ENCODE results near the gene ACRV1. TPM values are rescaled to one million over a fixed set of nuclear protein-coding genes. Genes with fewer than 3 reads are reported as not detected.
"Not testable (repeated sequence)": the region's sequence is repeated elsewhere in the genome, so short reads cannot be mapped to it uniquely, and the experiment has no call there.

ACRV1 gene
- under 1 TPM; 0.17 to 0.79 TPM for total RNA-seq
- polyA plus RNA-seq (ENCODE audit: insufficient read length in 2 of 2), result 1 to 10 TPM; 3.8 TPM
- long read RNA-seq, donor 1, result 0 reads
- long read RNA-seq, donor 2, result 0 reads
- long read RNA-seq, donor 3, result 0 reads
- long read RNA-seq, donor 4, result 0 reads

- H3K27ac ChIP-seq (ENCODE audit: low read depth, low read length), result no peak within 1 kb of the TSS
- DNase-seq (ENCODE audit: low read depth in 4 of 6, low spot score in 6 of 6), result no peak
Measured at GRCh38 chr11:125680747-125681146, at the start of gene ACRV1. ACRV1 (minus strand) TSS chr11:125680847; CDS start chr11:125680780, 67 bp downstream.

GRCh38 chr11:125728969-125729368 is 48.3 kb upstream of the ACRV1 start:
- no peaks in the 10 kb centered on the region for H3K4me1 ChIP-seq (ENCODE audit: control insufficient read depth, insufficient read depth, low read length)
- no peaks in the 10 kb centered on the region for H3K36me3 ChIP-seq (ENCODE audit: control insufficient read depth, insufficient read depth, low read length)
- no peak overlapping the region for H3K4me3 ChIP-seq (ENCODE audit: low read depth, low read length)
- no peaks in the 10 kb centered on the region for H3K9me3 ChIP-seq (ENCODE audit: control insufficient read depth, insufficient read depth, low read length)
- WGBS (ENCODE audit: insufficient coverage), result 65% methylated on average over 2 of the region's 3 CpGs
- H3K27me3 ChIP-seq (ENCODE audit: control insufficient read depth, insufficient read depth, low read length), result no peaks in the 10 kb centered on the region
- H3K27ac ChIP-seq (ENCODE audit: low read depth, low read length), result no peak overlapping the region
- DNase-seq (ENCODE audit: low read depth in 4 of 6, low spot score in 6 of 6), result no peak

More at GRCh38 chr11:125680747-125681146, at the start of gene ACRV1:
- Histone ChIP-seq H3K36me3 (ENCODE audit: control insufficient read depth, insufficient read depth, low read length) (no peaks in the 10 kb centered on the region), H3K4me1 (ENCODE audit: control insufficient read depth, insufficient read depth, low read length) (no peaks in the 10 kb centered on the region), H3K4me3 (ENCODE audit: low read depth, low read length) (no peak within 1 kb of the TSS), H3K27me3 (ENCODE audit: control insufficient read depth, insufficient read depth, low read length) (no peaks in the 10 kb centered on the region), H3K9me3 (ENCODE audit: control insufficient read depth, insufficient read depth, low read length) (no peaks in the 10 kb centered on the region)
- 100% methylated on average over 1 of the region's 1 CpG for WGBS (ENCODE audit: insufficient coverage)

- Histone ChIP-seq H3K27ac (ENCODE audit: low read depth, low read length) (no peak overlapping the region), H3K27me3 (ENCODE audit: control insufficient read depth, insufficient read depth, low read length) (no peaks in the 10 kb centered on the region), H3K9me3 (ENCODE audit: control insufficient read depth, insufficient read depth, low read length) (no peaks in the 10 kb centered on the region), H3K36me3 (ENCODE audit: control insufficient read depth, insufficient read depth, low read length) (no peaks in the 10 kb centered on the region), H3K4me1 (ENCODE audit: control insufficient read depth, insufficient read depth, low read length) (no peaks in the 10 kb centered on the region), H3K4me3 (ENCODE audit: low read depth, low read length) (no peak overlapping the region)
- peak in 1 of 6 donors; percentile 4 for DNase-seq (ENCODE audit: low read depth in 4 of 6, low spot score in 6 of 6)
- no CpG with 5 or more reads among the region's 1 CpG for WGBS (ENCODE audit: insufficient coverage)
Measured at GRCh38 chr11:125724125-125724524, 43.5 kb upstream of the ACRV1 start.

GRCh38 chr11:125720781-125721180 is 40.1 kb upstream of the ACRV1 start:
- H3K27ac ChIP-seq (ENCODE audit: low read depth, low read length), result no peak overlapping the region
- no peaks in the 10 kb centered on the region for H3K27me3 ChIP-seq (ENCODE audit: control insufficient read depth, insufficient read depth, low read length)
- no peaks in the 10 kb centered on the region for H3K4me1 ChIP-seq (ENCODE audit: control insufficient read depth, insufficient read depth, low read length)
- H3K4me3 ChIP-seq (ENCODE audit: low read depth, low read length), result no peak overlapping the region
- peaks cover 2% of the 10 kb centered on the region for H3K9me3 ChIP-seq (ENCODE audit: control insufficient read depth, insufficient read depth, low read length)
- no peaks in the 10 kb centered on the region for H3K36me3 ChIP-seq (ENCODE audit: control insufficient read depth, insufficient read depth, low read length)
- no peak for DNase-seq (ENCODE audit: low read depth in 4 of 6, low spot score in 6 of 6)
- 97% methylated on average over 6 of the region's 6 CpGs for whole genome bisulfite sequencing (ENCODE audit: insufficient coverage)

GRCh38 chr11:125704686-125705085 is 24.0 kb upstream of the ACRV1 start:
- WGBS (ENCODE audit: insufficient coverage), result 98% methylated on average over 12 of the region's 24 CpGs
- not testable (repeated sequence) for H3K4me3 ChIP-seq (ENCODE audit: low read depth, low read length); H3K4me1 ChIP-seq (ENCODE audit: control insufficient read depth, insufficient read depth, low read length); H3K27me3 ChIP-seq (ENCODE audit: control insufficient read depth, insufficient read depth, low read length); H3K27ac ChIP-seq (ENCODE audit: low read depth, low read length); H3K9me3 ChIP-seq (ENCODE audit: control insufficient read depth, insufficient read depth, low read length); H3K36me3 ChIP-seq (ENCODE audit: control insufficient read depth, insufficient read depth, low read length); DNase-seq (ENCODE audit: low read depth in 4 of 6, low spot score in 6 of 6)

- no peaks in the 10 kb centered on the region for H3K4me1 ChIP-seq (ENCODE audit: control insufficient read depth, insufficient read depth, low read length)
- H3K36me3 ChIP-seq (ENCODE audit: control insufficient read depth, insufficient read depth, low read length), result no peaks in the 10 kb centered on the region
- no peak overlapping the region for H3K27ac ChIP-seq (ENCODE audit: low read depth, low read length)
- H3K27me3 ChIP-seq (ENCODE audit: control insufficient read depth, insufficient read depth, low read length), result no peaks in the 10 kb centered on the region
- no peaks in the 10 kb centered on the region for H3K9me3 ChIP-seq (ENCODE audit: control insufficient read depth, insufficient read depth, low read length)
- no peak for DNase-seq (ENCODE audit: low read depth in 4 of 6, low spot score in 6 of 6)
- WGBS (ENCODE audit: insufficient coverage), result 32% methylated on average over 6 of the region's 6 CpGs
- H3K4me3 ChIP-seq (ENCODE audit: low read depth, low read length), result no peak overlapping the region
Measured at GRCh38 chr11:125701858-125702621, 21.4 kb upstream of the ACRV1 start.

GRCh38 chr11:125701018-125701610 is 20.5 kb upstream of the ACRV1 start:
- DNase-seq (ENCODE audit: low read depth in 4 of 6, low spot score in 6 of 6), result peak in 1 of 6 donors; percentile 77
- WGBS (ENCODE audit: insufficient coverage), result no CpG with 5 or more reads among the region's 6 CpGs
- Histone ChIP-seq H3K9me3 (ENCODE audit: control insufficient read depth, insufficient read depth, low read length) (no peaks in the 10 kb centered on the region), H3K36me3 (ENCODE audit: control insufficient read depth, insufficient read depth, low read length) (no peaks in the 10 kb centered on the region), H3K4me1 (ENCODE audit: control insufficient read depth, insufficient read depth, low read length) (no peaks in the 10 kb centered on the region), H3K27me3 (ENCODE audit: control insufficient read depth, insufficient read depth, low read length) (no peaks in the 10 kb centered on the region), H3K4me3 (ENCODE audit: low read depth, low read length) (no peak overlapping the region), H3K27ac (ENCODE audit: low read depth, low read length) (no peak overlapping the region)

- DNase-seq (ENCODE audit: low read depth in 4 of 6, low spot score in 6 of 6), result no peak
- no CpG with 5 or more reads among the region's 2 CpGs for WGBS (ENCODE audit: insufficient coverage)
- Histone ChIP-seq H3K4me3 (ENCODE audit: low read depth, low read length) (no peak overlapping the region), H3K27ac (ENCODE audit: low read depth, low read length) (no peak overlapping the region), H3K27me3 (ENCODE audit: control insufficient read depth, insufficient read depth, low read length) (no peaks in the 10 kb centered on the region), H3K9me3 (ENCODE audit: control insufficient read depth, insufficient read depth, low read length) (no peaks in the 10 kb centered on the region), H3K36me3 (ENCODE audit: control insufficient read depth, insufficient read depth, low read length) (no peaks in the 10 kb centered on the region), H3K4me1 (ENCODE audit: control insufficient read depth, insufficient read depth, low read length) (no peaks in the 10 kb centered on the region)
Measured at GRCh38 chr11:125694951-125695350, 14.3 kb upstream of the ACRV1 start.

GRCh38 chr11:125692887-125693286 is 12.2 kb upstream of the ACRV1 start:
- WGBS (ENCODE audit: insufficient coverage), result 86% methylated on average over 4 of the region's 5 CpGs
- no peak overlapping the region for H3K4me3 ChIP-seq (ENCODE audit: low read depth, low read length)
- H3K27me3 ChIP-seq (ENCODE audit: control insufficient read depth, insufficient read depth, low read length), result no peaks in the 10 kb centered on the region
- no peaks in the 10 kb centered on the region for H3K9me3 ChIP-seq (ENCODE audit: control insufficient read depth, insufficient read depth, low read length)
- H3K4me1 ChIP-seq (ENCODE audit: control insufficient read depth, insufficient read depth, low read length), result peaks cover 3% of the 10 kb centered on the region
- no peak for DNase-seq (ENCODE audit: low read depth in 4 of 6, low spot score in 6 of 6)
- H3K36me3 ChIP-seq (ENCODE audit: control insufficient read depth, insufficient read depth, low read length), result no peaks in the 10 kb centered on the region
- no peak overlapping the region for H3K27ac ChIP-seq (ENCODE audit: low read depth, low read length)

GRCh38 chr11:125690006-125690405 is 9.4 kb upstream of the ACRV1 start:
- 100% methylated on average over 1 of the region's 2 CpGs for WGBS (ENCODE audit: insufficient coverage)

More at GRCh38 chr11:125690006-125690405, 9.4 kb upstream of the ACRV1 start:
- Histone ChIP-seq H3K4me1 (ENCODE audit: control insufficient read depth, insufficient read depth, low read length) (peaks cover 3% of the 10 kb centered on the region), H3K27me3 (ENCODE audit: control insufficient read depth, insufficient read depth, low read length) (no peaks in the 10 kb centered on the region), H3K27ac (ENCODE audit: low read depth, low read length) (no peak overlapping the region), H3K4me3 (ENCODE audit: low read depth, low read length) (no peak overlapping the region), H3K36me3 (ENCODE audit: control insufficient read depth, insufficient read depth, low read length) (no peaks in the 10 kb centered on the region), H3K9me3 (ENCODE audit: control insufficient read depth, insufficient read depth, low read length) (no peaks in the 10 kb centered on the region)
- DNase-seq (ENCODE audit: low read depth in 4 of 6, low spot score in 6 of 6), result no peak

All from spinal cord (tissue), 10 donors.